Measurements from ENCODE around the gene SP5.

The SP5 gene

GRCh38 chr2:170763232-170763631 lies 48.1 kb downstream of the SP5 start:
- no peak for TF ChIP-seq CTCF (IDR thresholded peaks at IDR 0.05; ENCODE audit: control extremely low read depth, extremely low read depth, low read depth, missing control alignments)
- DNase-seq (ENCODE audit: extremely low spot score), result no peak
- POLR2A ChIA-PET, result no interaction called here
- CTCF ChIA-PET, result interaction anchor here (0.7 to 1.2 kb wide), 2 partner anchors 331 to 354 kb away, joined by 3 read pairs; no protein-coding TSS in a partner anchor

GRCh38 chr2:170764880-170765261 lies 49.7 kb downstream of the SP5 start:
- DNase-seq (ENCODE audit: extremely low spot score), result no peak
- ChIA-PET POLR2A (no interaction called here), CTCF (interaction anchor here (1.3 kb wide), 1 partner anchor 18 kb away, joined by 3 read pairs; no protein-coding TSS in a partner anchor)
- TF ChIP-seq CTCF (IDR thresholded peaks at IDR 0.05; ENCODE audit: control extremely low read depth, extremely low read depth, low read depth, missing control alignments), result no peak

- POLR2A ChIA-PET, result no interaction called here
Observed at GRCh38 chr2:170766693-170767092, 51.6 kb downstream of the SP5 start.

More at GRCh38 chr2:170766693-170767092, 51.6 kb downstream of the SP5 start:
- no peak for TF ChIP-seq CTCF (IDR thresholded peaks at IDR 0.05; ENCODE audit: control extremely low read depth, extremely low read depth, low read depth, missing control alignments)
- no peak for DNase-seq (ENCODE audit: extremely low spot score)
- CTCF ChIA-PET, result no interaction called here

Data from GM10248 (cell line).